ENCODE data around the gene OR2F2.

- TF ChIP-seq CTCF (IDR thresholded peaks at IDR 0.05) (no peak), POLR2A (IDR thresholded peaks at IDR 0.05) (no peak)
These were observed 13.7 kb downstream of the OR2F2 start for GRCh38 chr7:143948733-143949132.
